Adipocyte (in vitro differentiated cells): ENCODE data around the gene SPON2.

ENCODE experiments used
- DNase-seq: peaks from one replicate; pipeline ENCODE4 v3.0.0-alpha.2; 2015; ENCODE audit warnings: low read depth
- H3K27me3 ChIP-seq: replicated peaks from 2 replicates; pipeline ENCODE4 v1.7.0; 2013; ENCODE audit warnings: mild to moderate bottlenecking, low read length, moderate library complexity; ENCODE audit not compliant: control insufficient read depth, insufficient read depth
- H3K36me3 ChIP-seq: 2 replicates; pipeline ENCODE4 v1.7.0; 2013; ENCODE audit warnings: low read length, mild to moderate bottlenecking, moderate library complexity; ENCODE audit not compliant: control insufficient read depth, insufficient read depth, severe bottlenecking
- H3K4me1 ChIP-seq: 2 replicates; pipeline ENCODE4 v1.7.0; 2013; ENCODE audit warnings: mild to moderate bottlenecking, low read length, moderate library complexity; ENCODE audit not compliant: control insufficient read depth, insufficient read depth
- H3K4me3 ChIP-seq: 2 replicates; pipeline ENCODE4 v1.7.0; 2013; ENCODE audit warnings: mild to moderate bottlenecking, low read length, moderate library complexity
- H3K9ac ChIP-seq: 2 replicates; pipeline ENCODE4 v1.7.0; 2013; ENCODE audit warnings: mild to moderate bottlenecking, low read length, moderate library complexity
- H3K9me3 ChIP-seq: 2 replicates; pipeline ENCODE4 v1.7.0; 2013; ENCODE audit warnings: mild to moderate bottlenecking, low read length, moderate library complexity; ENCODE audit not compliant: control insufficient read depth

Gene SPON2

GRCh38 chr4:1172228-1172851, at the start of gene SPON2:
Gene SPON2 (minus strand): TSS chr4:1172583.
- Histone ChIP-seq H3K9me3 (no peaks in the 10 kb centered on the region), H3K27me3 (no peaks in the 10 kb centered on the region), H3K36me3 (peaks cover 16% of the 10 kb centered on the region), H3K4me1 (peaks cover 26% of the 10 kb centered on the region), H3K9ac (peak within 1 kb of the TSS; percentile 89), H3K4me3 (peak within 1 kb of the TSS; percentile 80)
- DNase-seq, result no peak

DNA sequence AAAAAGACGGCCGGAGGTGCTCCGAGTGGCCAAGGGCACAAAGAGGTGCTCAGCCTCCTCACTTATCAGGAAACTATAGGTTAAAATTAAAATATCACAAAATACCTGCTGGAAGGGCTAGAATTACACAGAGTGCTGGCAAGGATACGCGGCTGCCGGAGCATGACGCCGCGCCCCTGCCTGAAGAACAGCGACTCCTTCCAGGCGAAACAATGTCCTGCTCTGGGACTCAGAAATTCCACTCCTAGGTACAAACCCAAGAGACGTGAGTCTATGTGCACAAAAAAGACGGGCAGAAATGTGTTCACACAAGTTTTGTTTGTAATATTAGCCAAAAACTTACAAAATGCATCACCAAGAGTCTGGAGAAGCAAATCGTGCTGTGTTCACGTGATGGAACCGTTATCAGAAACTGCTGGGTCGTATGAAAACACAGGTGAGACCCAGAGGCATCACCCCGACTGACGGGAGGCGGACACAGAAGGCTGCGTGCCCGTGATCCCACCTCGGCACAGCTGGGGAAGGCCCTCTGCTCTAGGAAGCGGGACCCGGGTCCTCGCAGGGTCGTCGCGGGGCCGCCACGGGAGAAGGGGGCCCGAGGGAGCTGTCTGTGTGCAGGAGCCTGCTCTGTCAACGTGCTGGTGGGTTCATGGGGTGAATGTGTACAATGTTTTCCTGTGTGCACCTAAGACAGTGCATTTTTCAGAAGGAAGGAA, 48.9 kb upstream of the SPON2 start:
- peaks cover 8% of the 10 kb centered on the region for H3K4me1 ChIP-seq
- H3K9ac ChIP-seq, result no peak overlapping the region
- H3K4me3 ChIP-seq, result no peak overlapping the region
- no peaks in the 10 kb centered on the region for H3K9me3 ChIP-seq
- no peaks in the 10 kb centered on the region for H3K27me3 ChIP-seq
- no peak for DNase-seq
- H3K36me3 ChIP-seq, result peaks cover 52% of the 10 kb centered on the region

GRCh38 chr4:1220566-1220965, 48.2 kb upstream of the SPON2 start:
- Histone ChIP-seq H3K36me3 (peaks cover 59% of the 10 kb centered on the region), H3K9me3 (no peaks in the 10 kb centered on the region), H3K27me3 (no peaks in the 10 kb centered on the region), H3K4me1 (peaks cover 8% of the 10 kb centered on the region), H3K9ac (no peak overlapping the region), H3K4me3 (no peak overlapping the region)
- DNase-seq, result no peak

DNA sequence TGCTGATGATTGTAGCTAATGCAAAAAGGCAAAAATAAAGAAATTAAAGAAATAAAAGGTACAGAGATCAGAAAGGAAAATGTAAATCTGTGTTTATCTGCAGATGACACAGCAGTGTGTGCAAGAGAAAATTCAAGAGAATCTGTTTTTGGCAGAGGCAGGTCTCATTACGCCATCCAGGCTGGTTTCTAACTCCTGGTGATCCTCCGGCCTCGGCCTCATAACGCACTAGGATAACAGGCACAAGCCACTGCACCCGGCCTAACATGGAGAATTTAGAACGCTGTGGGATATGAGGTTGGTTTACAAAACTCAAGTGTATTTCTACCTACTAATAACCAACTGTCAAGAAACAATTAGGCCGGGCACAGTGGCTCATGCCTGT, 47.2 kb upstream of the SPON2 start:
- H3K27me3 ChIP-seq, result no peaks in the 10 kb centered on the region
- no peak overlapping the region for H3K4me3 ChIP-seq
- DNase-seq, result no peak
- H3K9ac ChIP-seq, result peak overlapping the region; percentile 55
- no peaks in the 10 kb centered on the region for H3K9me3 ChIP-seq
- H3K36me3 ChIP-seq, result peaks cover 58% of the 10 kb centered on the region
- H3K4me1 ChIP-seq, result peaks cover 15% of the 10 kb centered on the region

DNA sequence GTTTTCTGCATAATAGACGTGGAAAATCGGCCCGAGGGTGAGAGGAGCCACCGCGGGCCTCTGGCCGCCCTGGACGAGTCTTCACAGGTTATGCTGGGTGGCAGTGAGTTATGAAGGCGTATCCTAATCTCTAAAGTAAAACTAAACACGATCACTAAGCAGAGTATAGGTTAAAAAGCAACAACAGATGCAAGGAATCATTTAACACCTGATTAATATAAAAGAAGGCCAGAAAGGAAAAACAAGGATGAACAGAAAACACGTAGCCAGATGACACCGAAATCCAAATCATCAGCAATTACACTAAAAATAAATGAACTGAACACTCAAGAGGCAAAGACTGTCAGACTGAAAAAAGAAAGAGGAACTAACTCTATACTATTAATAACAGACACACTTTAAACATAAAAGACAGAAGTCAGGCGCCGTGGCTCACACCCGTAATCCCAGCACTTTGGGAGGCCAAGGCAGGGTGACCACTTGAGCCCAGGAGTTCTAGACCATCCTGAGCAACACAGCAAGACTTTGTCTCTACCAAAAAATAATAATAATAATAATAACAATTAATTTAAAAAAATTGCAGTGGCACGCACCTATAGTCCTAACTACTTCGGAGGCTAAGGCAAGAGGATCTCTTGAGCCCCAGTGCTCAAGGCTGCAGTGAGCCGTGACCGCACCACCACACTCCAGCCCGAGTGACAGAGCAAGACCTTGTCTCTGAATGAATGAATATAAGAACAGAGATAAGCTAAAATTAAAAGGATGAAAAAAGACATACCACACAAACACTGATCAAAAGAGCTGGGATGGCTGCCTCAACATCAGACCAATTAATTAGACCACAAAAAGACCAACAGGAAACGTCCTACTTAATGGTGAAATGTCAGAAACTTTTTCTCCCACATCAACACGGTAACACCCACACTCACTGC, 46.5 kb upstream of the SPON2 start:
- Histone ChIP-seq H3K9me3 (no peaks in the 10 kb centered on the region), H3K4me3 (no peak overlapping the region), H3K4me1 (peaks cover 15% of the 10 kb centered on the region), H3K27me3 (no peaks in the 10 kb centered on the region), H3K36me3 (peaks cover 56% of the 10 kb centered on the region), H3K9ac (peak overlapping the region; percentile 55)
- no peak for DNase-seq

GRCh38 chr4:1217366-1217765, 45.0 kb upstream of the SPON2 start:
- Histone ChIP-seq H3K27me3 (no peaks in the 10 kb centered on the region), H3K9me3 (no peaks in the 10 kb centered on the region), H3K4me1 (peaks cover 15% of the 10 kb centered on the region), H3K9ac (no peak overlapping the region), H3K4me3 (no peak overlapping the region), H3K36me3 (peaks cover 67% of the 10 kb centered on the region)
- no peak for DNase-seq

DNA sequence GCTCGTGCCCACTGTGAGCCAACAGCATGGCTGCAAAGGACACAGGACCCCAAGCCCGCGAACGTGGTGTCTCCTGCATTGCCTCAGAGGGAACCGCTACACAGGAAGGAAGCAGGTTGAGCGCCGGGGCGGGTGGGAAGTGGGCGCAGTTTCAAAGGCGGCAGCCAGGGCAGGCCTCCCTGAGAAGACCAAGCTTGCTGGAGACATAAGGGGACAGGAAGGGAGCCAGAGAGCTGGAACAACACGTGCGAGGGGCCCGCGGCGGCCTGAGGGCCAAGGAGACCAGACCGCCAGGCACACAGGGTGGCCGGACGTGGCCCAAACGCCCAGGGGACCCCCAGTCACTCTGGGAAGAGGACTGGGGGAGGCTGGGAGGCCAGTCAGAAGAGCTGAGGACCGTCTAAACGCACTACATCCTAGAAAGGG, 44.5 kb upstream of the SPON2 start:
- no peak for DNase-seq
- Histone ChIP-seq H3K36me3 (peaks cover 69% of the 10 kb centered on the region), H3K4me3 (no peak overlapping the region), H3K4me1 (peaks cover 17% of the 10 kb centered on the region), H3K27me3 (no peaks in the 10 kb centered on the region), H3K9ac (no peak overlapping the region), H3K9me3 (no peaks in the 10 kb centered on the region)

GRCh38 chr4:1216076-1216614, 43.8 kb upstream of the SPON2 start:
- Histone ChIP-seq H3K9me3 (no peaks in the 10 kb centered on the region), H3K27me3 (no peaks in the 10 kb centered on the region), H3K9ac (no peak overlapping the region), H3K36me3 (peaks cover 61% of the 10 kb centered on the region), H3K4me3 (no peak overlapping the region), H3K4me1 (peaks cover 23% of the 10 kb centered on the region)
- no peak for DNase-seq

DNA sequence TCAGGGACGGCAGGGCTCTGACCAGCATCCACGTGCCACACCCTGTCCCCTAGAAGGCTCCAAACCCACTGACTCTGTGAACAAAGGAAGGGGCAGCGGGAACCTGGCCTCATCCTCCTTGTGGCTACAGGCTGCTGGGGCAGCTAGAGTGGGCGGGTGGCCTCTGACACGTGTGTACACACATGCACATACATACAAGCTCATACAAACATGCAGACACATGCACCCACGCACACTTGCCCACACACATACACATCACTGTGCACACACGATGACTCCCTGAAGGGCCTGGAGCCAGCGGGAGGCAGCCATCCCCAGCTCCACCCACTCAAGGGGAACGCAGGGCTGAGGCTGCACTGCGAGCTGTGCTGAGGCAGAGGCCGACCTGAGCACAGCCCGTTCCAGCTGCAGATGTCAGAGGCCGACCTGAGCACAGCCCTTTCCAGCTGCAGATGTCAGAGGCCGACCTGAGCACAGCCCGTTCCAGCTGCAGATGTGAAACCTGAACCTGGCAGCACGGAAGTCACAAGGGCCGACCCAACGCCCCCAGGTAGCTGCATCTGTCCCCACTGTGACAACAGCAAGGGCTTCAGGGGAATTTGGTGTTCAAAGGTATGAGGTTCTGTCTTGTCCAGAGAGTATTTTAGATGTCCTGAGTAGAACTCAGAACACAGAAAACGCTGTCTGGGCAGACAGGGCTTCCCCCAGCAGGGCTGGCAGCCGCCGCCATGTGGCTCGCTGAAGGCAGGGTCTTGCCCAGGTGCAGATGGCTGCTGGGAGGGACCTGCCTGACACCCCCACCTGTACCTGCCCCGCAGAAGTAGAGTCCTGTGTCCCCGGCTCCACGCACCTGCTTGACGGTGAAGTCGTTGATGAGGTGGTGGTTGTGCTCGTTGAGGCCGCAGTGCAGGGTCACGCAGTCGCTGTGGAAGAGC, 43.0 kb upstream of the SPON2 start:
- no peaks in the 10 kb centered on the region for H3K27me3 ChIP-seq
- peaks cover 31% of the 10 kb centered on the region for H3K4me1 ChIP-seq
- no peak overlapping the region for H3K4me3 ChIP-seq
- no peak for DNase-seq
- peaks cover 60% of the 10 kb centered on the region for H3K36me3 ChIP-seq
- H3K9me3 ChIP-seq, result no peaks in the 10 kb centered on the region
- H3K9ac ChIP-seq, result no peak overlapping the region
